IMR-90 (cell line): ENCODE results near the gene ESPL1. TPM values are rescaled to one million over a fixed set of nuclear protein-coding genes. Genes with fewer than 3 reads are reported as not detected.
A peak's percentile ranks its signal among the peaks of the same experiment; 100 is the strongest.

Experiments
- ATAC-seq: fragments of 200-7000 bp; cut with Tn5 transposase; 2 replicates; pipeline ENCODE4 v1.9.1; 2020; ENCODE audit warnings: low read depth, mild to moderate bottlenecking, moderate library complexity
- Bru-seq: library from RNA; stranded (reverse); fragments of 400-500 nt; gene quantifications from one replicate; lab custom pipeline; 2021; lab: Mats Ljungman, UMichigan
- BruChase-seq, 2 experiments: library from RNA; stranded (reverse); fragments of 400-500 nt; gene quantifications; one replicate each; lab custom pipeline; 2021; lab: Mats Ljungman, UMichigan
- BruUV-seq: library from RNA; stranded (reverse); fragments of 400-500 nt; replicated peaks from 2 replicates; lab custom pipeline; 2021; lab: Mats Ljungman, UMichigan
- CTCF ChIA-PET: fragments of 300-600 bp; formaldehyde crosslinking; extraction: SDS; loops from one replicate; lab custom pipeline; 2021; ENCODE audit warnings: antibody characterized with exemption; lab: Yijun Ruan, JAX
- POLR2A ChIA-PET: fragments of 300-600 bp; sonication (Branson Sonifier 250); formaldehyde crosslinking; loops from one replicate; lab custom pipeline; 2022; ENCODE audit warnings: antibody characterized with exemption; ENCODE audit not compliant: unreplicated experiment; lab: Charles Lee
- DNase-seq: peaks from one replicate; pipeline ENCODE4 v3.0.0; 2013
- H2AFZ ChIP-seq: replicated peaks from 2 replicates; pipeline ENCODE3; 2013; ENCODE audit warnings: low read length, mild to moderate bottlenecking; ENCODE audit not compliant: poor library complexity
- H2AK5ac ChIP-seq: 2 replicates; pipeline ENCODE4 v1.6.1; 2013; ENCODE audit warnings: low read depth, low read length, inconsistent platforms
- H2AK9ac ChIP-seq: replicated peaks from 2 replicates; pipeline ENCODE3; 2013; ENCODE audit warnings: mild to moderate bottlenecking, low read depth, low read length, moderate library complexity; ENCODE audit not compliant: poor library complexity
- H2BK120ac ChIP-seq: 2 replicates; pipeline ENCODE4 v1.6.1; 2013; ENCODE audit warnings: low read depth, low read length, inconsistent platforms
- H2BK15ac ChIP-seq: 3 replicates; pipeline ENCODE4 v1.6.1; 2013; ENCODE audit warnings: low read depth, low read length, inconsistent platforms
- H2BK20ac ChIP-seq: 2 replicates; pipeline ENCODE4 v1.6.1; 2013; ENCODE audit warnings: low read depth, mild to moderate bottlenecking, inconsistent platforms, low read length, moderate library complexity
- H2BK5ac ChIP-seq: 2 replicates; pipeline ENCODE4 v1.6.1; 2013; ENCODE audit warnings: mild to moderate bottlenecking, low read depth, low read length, inconsistent platforms; ENCODE audit not compliant: poor library complexity, severe bottlenecking
- H3K14ac ChIP-seq: replicated peaks from 2 replicates; pipeline ENCODE4 v1.6.1; 2013; ENCODE audit warnings: low read depth, low read length, inconsistent platforms
- H3K18ac ChIP-seq: 2 replicates; pipeline ENCODE4 v1.6.1; 2013; ENCODE audit warnings: low read depth, low read length, control low read depth
- H3K23ac ChIP-seq: 2 replicates; pipeline ENCODE4 v1.6.1; 2013; ENCODE audit warnings: low read depth, low read length, inconsistent platforms
- H3K27ac ChIP-seq: 2 replicates; pipeline ENCODE4 v1.5.1; 2013; ENCODE audit warnings: mild to moderate bottlenecking, control low read depth, low read length; ENCODE audit not compliant: insufficient read depth
- H3K27me3 ChIP-seq: 2 replicates; pipeline ENCODE4 v1.6.1; 2013; ENCODE audit warnings: low read length; ENCODE audit not compliant: control insufficient read depth, insufficient read depth
- H3K36me3 ChIP-seq: 2 replicates; pipeline ENCODE4 v1.6.1; 2013; ENCODE audit warnings: low read length, mixed read lengths; ENCODE audit not compliant: control insufficient read depth, insufficient read depth
- H3K4ac ChIP-seq: 2 replicates; pipeline ENCODE4 v1.6.1; 2013; ENCODE audit warnings: low read depth, low read length, inconsistent platforms
- H3K4me1 ChIP-seq: 2 replicates; pipeline ENCODE4 v1.6.1; 2013; ENCODE audit warnings: low read length, mixed read lengths; ENCODE audit not compliant: control insufficient read depth, insufficient read depth
- H3K4me2 ChIP-seq: 2 replicates; pipeline ENCODE4 v1.6.1; 2013; ENCODE audit warnings: low read depth, mild to moderate bottlenecking, control low read depth, low read length, moderate library complexity
- H3K4me3 ChIP-seq: 2 replicates; pipeline ENCODE4 v1.5.1; 2013; ENCODE audit warnings: low read depth, mild to moderate bottlenecking, control low read depth, low read length, moderate library complexity; ENCODE audit not compliant: insufficient read depth
- H3K56ac ChIP-seq: 2 replicates; pipeline ENCODE4 v1.6.1; 2013; ENCODE audit warnings: low read length, inconsistent platforms; ENCODE audit not compliant: insufficient read depth; ENCODE audit errors: extremely low read depth
- H3K79me1 ChIP-seq, 2 experiments: 2 replicates each; pipeline ENCODE4 v1.6.1; 2013; ENCODE audit warnings: low read length in 2 of 2, inconsistent platforms in 1 of 2, low read depth in 1 of 2
- H3K9ac ChIP-seq: 2 replicates; pipeline ENCODE4 v1.6.1; 2013; ENCODE audit warnings: low read depth, low read length, control low read depth
- H3K9me1 ChIP-seq: 2 replicates; pipeline ENCODE4 v1.6.1; 2013; ENCODE audit warnings: low read length, inconsistent platforms; ENCODE audit not compliant: insufficient read depth
- H3K9me3 ChIP-seq: 2 replicates; pipeline ENCODE4 v1.6.1; 2013; ENCODE audit warnings: low read length; ENCODE audit not compliant: control insufficient read depth, insufficient read depth
- H4K20me1 ChIP-seq: 2 replicates; pipeline ENCODE4 v1.6.1; 2013; ENCODE audit warnings: low read length, inconsistent platforms; ENCODE audit not compliant: insufficient read depth
- H4K5ac ChIP-seq: 2 replicates; pipeline ENCODE4 v1.6.1; 2013; ENCODE audit warnings: mild to moderate bottlenecking, low read depth, low read length, control low read depth
- H4K8ac ChIP-seq, 2 experiments: 2 replicates each; pipeline ENCODE4 v1.6.1; 2013; ENCODE audit warnings: low read depth in 2 of 2, low read length in 2 of 2, control low read depth in 1 of 2, inconsistent platforms in 1 of 2
- H4K91ac ChIP-seq: 2 replicates; pipeline ENCODE4 v1.6.1; 2013; ENCODE audit warnings: low read depth, low read length, inconsistent platforms; ENCODE audit not compliant: insufficient read depth
- BHLHE40 ChIP-seq: fragments of 150-350 bp; IDR thresholded peaks from 2 replicates; pipeline ENCODE4 v1.6.1; 2016; ENCODE audit warnings: mild to moderate bottlenecking, low read depth, low read length
- CEBPB ChIP-seq: IDR thresholded peaks from 2 replicates; pipeline ENCODE4 v1.6.1; 2012; ENCODE audit warnings: low read depth, low read length, improper control_type of control experiment
- CHD1 ChIP-seq: IDR thresholded peaks from 2 replicates; pipeline ENCODE4 v1.6.1; 2012; ENCODE audit warnings: low read depth, low read length, improper control_type of control experiment
- FOS ChIP-seq: fragments of 150-350 bp; IDR thresholded peaks from 2 replicates; pipeline ENCODE4 v1.6.1; 2016; ENCODE audit warnings: low read depth, low read length
- MAFK ChIP-seq: IDR thresholded peaks from 2 replicates; pipeline ENCODE4 v1.6.1; 2012; ENCODE audit warnings: low read depth, low read length, improper control_type of control experiment
- MAZ ChIP-seq: IDR thresholded peaks from 2 replicates; pipeline ENCODE4 v1.6.1; 2012; ENCODE audit warnings: low read depth, mild to moderate bottlenecking, low read length, improper control_type of control experiment, moderate library complexity, borderline replicate concordance
- MXI1 ChIP-seq: IDR thresholded peaks from 2 replicates; pipeline ENCODE4 v1.6.1; 2012; ENCODE audit warnings: low read depth, mild to moderate bottlenecking, low read length, moderate library complexity, borderline replicate concordance
- POLR2A ChIP-seq: IDR thresholded peaks from 2 replicates; pipeline ENCODE4 v1.6.1; 2012; ENCODE audit warnings: mild to moderate bottlenecking, low read depth, low read length
- RAD21 ChIP-seq: IDR thresholded peaks from 2 replicates; pipeline ENCODE4 v1.6.1; 2012; ENCODE audit warnings: low read length, improper control_type of control experiment
- RFX5 ChIP-seq: IDR thresholded peaks from 2 replicates; pipeline ENCODE4 v1.8.0; 2012; ENCODE audit warnings: low read depth, mild to moderate bottlenecking, low read length, moderate library complexity
- SMC3 ChIP-seq: fragments of 150-350 bp; IDR thresholded peaks from 2 replicates; pipeline ENCODE4 v1.6.1; 2016; ENCODE audit warnings: low read depth, mild to moderate bottlenecking, antibody characterized with exemption, low read length, moderate library complexity
- USF2 ChIP-seq: fragments of 150-350 bp; IDR thresholded peaks from 2 replicates; pipeline ENCODE4 v1.6.1; 2017; ENCODE audit warnings: mild to moderate bottlenecking, antibody characterized with exemption, low read length, low read depth
- WGBS, 2 experiments: methylation state at CpG; one replicate each; pipeline versions ENCODE4 v1.1.5 to v1.1.7; 2013; ENCODE audit warnings: missing lambda C conversion rate in 2 of 2; ENCODE audit not compliant: insufficient read length in 1 of 2; ENCODE audit errors: extremely low coverage in 2 of 2; 5-methylcytosine and 5-hydroxymethylcytosine counted together
- dilution Hi-C: fragments of 300-500 bp; cut with HindIII; formaldehyde crosslinking; loops from one replicate; pipeline ENCODE4 v1.14.3; 2018; ENCODE audit warnings: low sequenced_read_pairs; ENCODE audit not compliant: unreplicated experiment
- in situ Hi-C: fragments of 300-500 bp; cut with MboI; formaldehyde crosslinking; loops from 3 replicates; pipeline ENCODE4 v1.14.3; 2019; ENCODE audit warnings: low sequenced_read_pairs, inconsistent platforms, mixed read lengths
- intact Hi-C: fragments of 100-400 bp; cut with micrococcal nuclease; formaldehyde crosslinking; loops from 2 replicates; pipeline ENCODE4 v1.10.0; 2022
- long read RNA-seq: library from polyadenylated mRNA; unstranded; transcript quantifications from one replicate; pipeline ENCODE4 v2.0.0, GENCODE V29; 2021; ENCODE audit not compliant: unreplicated experiment
- polyA plus RNA-seq, 3 experiments: library from polyadenylated mRNA; depleted of rRNA; stranded (reverse); fragments of >200 nt; gene quantifications; 2 replicates each; pipeline ENCODE4 v1.2.3, GENCODE V29; 2012; ENCODE audit warnings: low replicate concordance in 1 of 3
- total RNA-seq: library from RNA; depleted of rRNA; stranded (reverse); fragments of >200 nt; gene quantifications from 2 replicates; pipeline ENCODE4 v1.2.3, GENCODE V29; 2012; rRNA removed
- TF ChIP-seq, protein P1 (sequence below): conservative IDR thresholded peaks from 2 replicates; pipeline ENCODE4 v1.5.1; 2012; ENCODE audit warnings: mild to moderate bottlenecking, low read depth, low read length, improper control_type of control experiment

The ESPL1 gene
- total RNA-seq (5.6 and 6.5 TPM in 2 replicates), polyA plus RNA-seq (2012; rRNA removed) (8.6 and 9.2 TPM in 2 replicates), Bru-seq, nascent RNA (percentile 43 among the genes with signal in this experiment), BruChase-seq, experiment 1, labeled RNA remaining after a 6-hour chase (percentile 42 among the genes with signal in this experiment), BruChase-seq, experiment 2, labeled RNA remaining after a 2-hour chase (percentile 43 among the genes with signal in this experiment)
- 3.7 and 4.6 TPM in 2 replicates for polyA plus RNA-seq (2012; cell fraction: cytosol; rRNA removed)
- polyA plus RNA-seq (2012; cell fraction: nucleus; rRNA removed; ENCODE audit: low replicate concordance): 19.5 and 33.8 TPM in 2 replicates
- long read RNA-seq, partial matches to known transcripts: 2 of 5 reads
- long read RNA-seq, other reads (novel, unspliced or antisense): 3 of 5 reads

GRCh38 chr12:53267999-53268629 lies at the start of gene ESPL1:
ESPL1 (plus strand) TSS chr12:53268299; CDS start chr12:53268767, 468 bp downstream.
- peak within 1 kb of the TSS; percentile 90 for H3K14ac ChIP-seq
- H2AFZ ChIP-seq: peak within 1 kb of the TSS; percentile 99
- H3K79me1 ChIP-seq: peaks cover 31 to 45% of the 10 kb centered on the region in 2 experiments
- H3K9me3 ChIP-seq: no peaks in the 10 kb centered on the region
- peak within 1 kb of the TSS; percentile 87 for H3K4ac ChIP-seq
- H3K4me1 ChIP-seq: peaks cover 7% of the 10 kb centered on the region; the same call in 1 of the 2 replicates
- H3K4me3 ChIP-seq: peak within 1 kb of the TSS; percentile 90
- H3K36me3 ChIP-seq: 0 out of 2 replicates have a peak, but pooled peaks cover 2% of the 10 kb centered on the region
- H3K27ac ChIP-seq: peak within 1 kb of the TSS; percentile 58; the same call in 1 of the 2 replicates
- H3K9me1 ChIP-seq: peaks cover 14% of the 10 kb centered on the region
- DNase-seq (peak; percentile 75), ATAC-seq (peak; percentile 97)
- in situ Hi-C loops: no loop called here
- H3K18ac ChIP-seq: peak within 1 kb of the TSS; percentile 43; the same call in 1 of the 2 replicates
- H3K56ac ChIP-seq: peak within 1 kb of the TSS; percentile 69
- H3K9ac ChIP-seq: peak within 1 kb of the TSS; percentile 64
- peak within 1 kb of the TSS; percentile 80 for H2BK120ac ChIP-seq
- H2BK20ac ChIP-seq: no peak within 1 kb of the TSS
- intact Hi-C loops: loop anchor here (1.0 kb wide), 1 partner anchor 55 kb away; no protein-coding TSS in a partner anchor
- WGBS, 2 experiments: 1% methylated on average over 40 of the region's 58 CpGs; no CpG with 5 or more reads in 1 of the 2 experiments
- POLR2A ChIA-PET: no interaction called here
- H4K8ac ChIP-seq: peak within 1 kb of the TSS; percentile 83 to 95
- CTCF ChIA-PET: interaction anchor here (0.7 to 1.6 kb wide), 3 partner anchors 10 to 13 kb away, joined by 3 to 6 read pairs (median 4); no protein-coding TSS in a partner anchor
- H3K27me3 ChIP-seq: no peaks in the 10 kb centered on the region
- peak within 1 kb of the TSS; percentile 73 for H4K5ac ChIP-seq
- H2BK15ac ChIP-seq: peak within 1 kb of the TSS; percentile 33; the same call in 1 of the 3 replicates
- H2AK9ac ChIP-seq: peak within 1 kb of the TSS; percentile 94
- peak within 1 kb of the TSS; percentile 68 for H2AK5ac ChIP-seq
- H4K20me1 ChIP-seq: no peaks in the 10 kb centered on the region; the same call in 1 of the 2 replicates
- no peak for TF ChIP-seq CEBPB
- peak; percentile 92; the same call in 1 of the 2 replicates for TF ChIP-seq MXI1
- TF ChIP-seq RFX5: no peak
- TF ChIP-seq MAZ: 0 out of 2 replicates have a peak, but pooled peaks have one; percentile 10
- peak; percentile 23 for TF ChIP-seq SMC3
- TF ChIP-seq MAFK: no peak
- TF ChIP-seq, protein P1, sequence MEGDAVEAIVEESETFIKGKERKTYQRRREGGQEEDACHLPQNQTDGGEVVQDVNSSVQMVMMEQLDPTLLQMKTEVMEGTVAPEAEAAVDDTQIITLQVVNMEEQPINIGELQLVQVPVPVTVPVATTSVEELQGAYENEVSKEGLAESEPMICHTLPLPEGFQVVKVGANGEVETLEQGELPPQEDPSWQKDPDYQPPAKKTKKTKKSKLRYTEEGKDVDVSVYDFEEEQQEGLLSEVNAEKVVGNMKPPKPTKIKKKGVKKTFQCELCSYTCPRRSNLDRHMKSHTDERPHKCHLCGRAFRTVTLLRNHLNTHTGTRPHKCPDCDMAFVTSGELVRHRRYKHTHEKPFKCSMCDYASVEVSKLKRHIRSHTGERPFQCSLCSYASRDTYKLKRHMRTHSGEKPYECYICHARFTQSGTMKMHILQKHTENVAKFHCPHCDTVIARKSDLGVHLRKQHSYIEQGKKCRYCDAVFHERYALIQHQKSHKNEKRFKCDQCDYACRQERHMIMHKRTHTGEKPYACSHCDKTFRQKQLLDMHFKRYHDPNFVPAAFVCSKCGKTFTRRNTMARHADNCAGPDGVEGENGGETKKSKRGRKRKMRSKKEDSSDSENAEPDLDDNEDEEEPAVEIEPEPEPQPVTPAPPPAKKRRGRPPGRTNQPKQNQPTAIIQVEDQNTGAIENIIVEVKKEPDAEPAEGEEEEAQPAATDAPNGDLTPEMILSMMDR: peak; percentile 38; the same call in 1 of the 2 replicates
- TF ChIP-seq BHLHE40: 0 out of 2 replicates have a peak, but pooled peaks have one; percentile 3
- peak; percentile 20; the same call in 1 of the 2 replicates for TF ChIP-seq FOS
- TF ChIP-seq RAD21: peak; percentile 37
- no peak for TF ChIP-seq CHD1
- TF ChIP-seq POLR2A: peak; percentile 45; the same call in 1 of the 2 replicates
- no peak for TF ChIP-seq USF2
- peak within 1 kb of the TSS; percentile 92 for H3K4me2 ChIP-seq
- BruUV-seq: no TSS peak
- dilution Hi-C loops: no loop called here
- H3K23ac ChIP-seq: peak within 1 kb of the TSS; percentile 96
- peak within 1 kb of the TSS; percentile 73 for H2BK5ac ChIP-seq
- H4K91ac ChIP-seq: peak within 1 kb of the TSS; percentile 79
